NB4 (cell line): Measurements from ENCODE around the gene TXNIP.
"Not testable (repeated sequence)": the region's sequence is repeated elsewhere in the genome, so short reads cannot be mapped to it uniquely, and the experiment has no call there.

ENCODE experiments used
- CTCF ChIP-seq: IDR thresholded peaks from one replicate; pipeline ENCODE4 v1.5.1; 2012; ENCODE audit warnings: low read depth, low read length
- MAX ChIP-seq: IDR thresholded peaks from 2 replicates; pipeline ENCODE4 v1.6.1; 2011; ENCODE audit warnings: low read depth, low read length
- MYC ChIP-seq: IDR thresholded peaks from 2 replicates; pipeline ENCODE4 v1.6.1; 2011; ENCODE audit warnings: low read depth, low read length

- TF ChIP-seq CTCF, MYC, MAX: not testable (repeated sequence)
Observed at GRCh38 chr1:146026650-146027049, 30.3 kb upstream of the TXNIP start.
